H9 (cell line): ENCODE results near the gene IQGAP3. TPM values are rescaled to one million over a fixed set of nuclear protein-coding genes. Genes with fewer than 3 reads are reported as not detected.
A peak's percentile ranks its signal among the peaks of the same experiment; 100 is the strongest.

Experiments used
- DNase-seq: peaks from one replicate; pipeline ENCODE4 v3.0.0-alpha.2; 2017
- H2AFZ ChIP-seq: one replicate; pipeline ENCODE4 v1.6.1; 2013; ENCODE audit warnings: mild to moderate bottlenecking, low read length, control low read depth, moderate library complexity
- H2AK5ac ChIP-seq: 2 replicates; pipeline ENCODE4 v1.6.1; 2013; ENCODE audit warnings: low read length, control low read depth, mixed read lengths; ENCODE audit not compliant: insufficient read length
- H2BK120ac ChIP-seq: one replicate; pipeline ENCODE4 v1.6.1; 2013; ENCODE audit warnings: low read depth, mild to moderate bottlenecking, low read length, control low read depth, inconsistent platforms; ENCODE audit not compliant: poor library complexity, severe bottlenecking
- H2BK12ac ChIP-seq: 2 replicates; pipeline ENCODE4 v1.6.1; 2013; ENCODE audit warnings: low read length, control low read depth, mixed read lengths, low read depth; ENCODE audit not compliant: insufficient read length
- H2BK15ac ChIP-seq: 2 replicates; pipeline ENCODE4 v1.6.1; 2013; ENCODE audit warnings: low read depth, low read length, control low read depth
- H2BK20ac ChIP-seq: one replicate; pipeline ENCODE4 v1.6.1; 2013; ENCODE audit warnings: low read depth, mild to moderate bottlenecking, low read length, control low read depth, inconsistent platforms; ENCODE audit not compliant: poor library complexity, severe bottlenecking
- H2BK5ac ChIP-seq: 2 replicates; pipeline ENCODE4 v1.6.1; 2013; ENCODE audit warnings: low read length, control low read depth, mixed read lengths; ENCODE audit not compliant: insufficient read length
- H3K14ac ChIP-seq: 2 replicates; pipeline ENCODE4 v1.6.1; 2013; ENCODE audit warnings: low read length, control low read depth; ENCODE audit not compliant: insufficient read depth
- H3K18ac ChIP-seq: 2 replicates; pipeline ENCODE4 v1.6.1; 2013; ENCODE audit warnings: low read depth, mild to moderate bottlenecking, mixed read lengths, low read length, control low read depth; ENCODE audit not compliant: insufficient read length
- H3K23ac ChIP-seq: 2 replicates; pipeline ENCODE4 v1.6.1; 2013; ENCODE audit warnings: low read length, control low read depth, mixed read lengths, low read depth; ENCODE audit not compliant: insufficient read length
- H3K23me2 ChIP-seq: 2 replicates; pipeline ENCODE4 v1.6.1; 2013; ENCODE audit warnings: low read depth, mild to moderate bottlenecking, mixed read lengths, low read length, control low read depth; ENCODE audit not compliant: insufficient read length, poor library complexity, severe bottlenecking
- H3K27ac ChIP-seq: 2 replicates; pipeline ENCODE4 v1.5.1; 2013; ENCODE audit warnings: low read length, control low read depth, mixed read lengths, low read depth; ENCODE audit not compliant: insufficient read length
- H3K27me3 ChIP-seq: 2 replicates; pipeline ENCODE4 v1.6.1; 2013; ENCODE audit warnings: low read length, control low read depth, inconsistent platforms; ENCODE audit not compliant: insufficient read depth
- H3K4ac ChIP-seq: 2 replicates; pipeline ENCODE4 v1.6.1; 2013; ENCODE audit warnings: low read depth, mild to moderate bottlenecking, control low read depth, inconsistent platforms, low read length, moderate library complexity
- H3K4me1 ChIP-seq: 2 replicates; pipeline ENCODE4 v1.6.1; 2013; ENCODE audit warnings: low read length, control low read depth, inconsistent platforms; ENCODE audit not compliant: insufficient read depth
- H3K4me2 ChIP-seq: 2 replicates; pipeline ENCODE4 v1.6.1; 2013; ENCODE audit warnings: low read length, control low read depth, mixed read lengths; ENCODE audit not compliant: insufficient read length, insufficient read depth
- H3K56ac ChIP-seq: 2 replicates; pipeline ENCODE4 v1.6.1; 2013; ENCODE audit warnings: low read depth, mild to moderate bottlenecking, mixed read lengths, low read length, control low read depth; ENCODE audit not compliant: insufficient read length
- H3K79me1 ChIP-seq: 2 replicates; pipeline ENCODE4 v1.6.1; 2013; ENCODE audit warnings: low read depth, mild to moderate bottlenecking, moderate library complexity, low read length, control low read depth, inconsistent platforms; ENCODE audit not compliant: insufficient read depth, poor library complexity, severe bottlenecking
- H3K79me2 ChIP-seq: 2 replicates; pipeline ENCODE4 v1.6.1; 2013; ENCODE audit warnings: low read length, control low read depth, inconsistent platforms; ENCODE audit not compliant: insufficient read depth
- H3K9ac ChIP-seq: 2 replicates; pipeline ENCODE4 v1.6.1; 2013; ENCODE audit warnings: low read length, control low read depth, mixed read lengths; ENCODE audit not compliant: insufficient read length; ENCODE audit errors: extremely low read depth
- H3K9me3 ChIP-seq: one replicate; pipeline ENCODE4 v1.6.1; 2013; ENCODE audit warnings: low read depth, low read length, inconsistent platforms; ENCODE audit not compliant: control insufficient read depth
- H3T11ph ChIP-seq: one replicate; pipeline ENCODE4 v1.6.1; 2013; ENCODE audit warnings: mild to moderate bottlenecking, low read length, control low read depth, inconsistent platforms
- H4K20me1 ChIP-seq: one replicate; pipeline ENCODE4 v1.6.1; 2013; ENCODE audit not compliant: control insufficient read depth, insufficient read length, insufficient read depth
- H4K5ac ChIP-seq: 2 replicates; pipeline ENCODE4 v1.6.1; 2013; ENCODE audit warnings: low read depth, mild to moderate bottlenecking, mixed read lengths, low read length, control low read depth; ENCODE audit not compliant: insufficient read length
- H4K8ac ChIP-seq: replicated peaks from 2 replicates; pipeline ENCODE4 v1.6.1; 2013; ENCODE audit warnings: low read length, control low read depth, mixed read lengths, low read depth; ENCODE audit not compliant: insufficient read length
- H4K91ac ChIP-seq: 2 replicates; pipeline ENCODE4 v1.6.1; 2013; ENCODE audit warnings: low read depth, mild to moderate bottlenecking, moderate library complexity, mixed read lengths, low read length, control low read depth; ENCODE audit not compliant: insufficient read length
- H3K27ac Mint-ChIP-seq, 3 experiments: 2 replicates in 2 of 3; 3 replicates in 1 of 3; pipeline ENCODE4 v1.8.0; 2020 to 2021; ENCODE audit warnings: mixed read lengths in 3 of 3, mild to moderate bottlenecking in 1 of 3, moderate library complexity in 1 of 3
- H3K27me3 Mint-ChIP-seq: 2 replicates; pipeline ENCODE4 v1.8.0; 2021; ENCODE audit warnings: low read depth, mild to moderate bottlenecking, moderate library complexity, mixed read lengths
- H3K36me3 Mint-ChIP-seq, 3 experiments: 2 replicates in 2 of 3; 3 replicates in 1 of 3; pipeline ENCODE4 v1.8.0; 2020 to 2021; ENCODE audit warnings: low read depth in 3 of 3, mixed read lengths in 3 of 3; ENCODE audit not compliant: insufficient read depth in 1 of 3
- H3K4me1 Mint-ChIP-seq, 2 experiments: 2 replicates each; pipeline ENCODE4 v1.8.0; 2020; ENCODE audit warnings: mixed read lengths in 2 of 2
- H3K4me3 Mint-ChIP-seq, 2 experiments: 2 replicates in 1 of 2; 3 replicates in 1 of 2; pipeline ENCODE4 v1.8.0; 2020 to 2021; ENCODE audit warnings: mild to moderate bottlenecking in 2 of 2, mixed read lengths in 2 of 2, moderate library complexity in 1 of 2
- H3K9me3 Mint-ChIP-seq, 2 experiments: 2 replicates in 1 of 2; 3 replicates in 1 of 2; pipeline ENCODE4 v1.8.0; 2020; ENCODE audit warnings: mild to moderate bottlenecking in 2 of 2, mixed read lengths in 2 of 2, moderate library complexity in 1 of 2
- CTCF ChIP-seq: fragments of 200-600 bp; sonication (generic); conservative IDR thresholded peaks from 3 replicates; pipeline ENCODE4 v1.8.0; 2021; ENCODE audit warnings: antibody characterized with exemption, mild to moderate bottlenecking
- WGBS: extraction: QIAGEN DNeasy Blood & Tissue Kit; methylation state at CpG from one replicate; pipeline ENCODE4 v1.1.7; 2013; ENCODE audit warnings: missing lambda C conversion rate, low lambda C conversion rate, mixed read lengths; ENCODE audit not compliant: insufficient read length; ENCODE audit errors: extremely low coverage; 5-methylcytosine and 5-hydroxymethylcytosine counted together
- total RNA-seq: library from RNA; stranded (reverse); gene quantifications from 2 replicates; pipeline ENCODE4 v1.2.1, GENCODE V29; 2021

The IQGAP3 gene
- total RNA-seq, 1 experiment from 2014 or later: 24.5 TPM

- Histone ChIP-seq H3K79me1 (no peaks in the 10 kb centered on the region), H3K9ac (peak overlapping the region; percentile 60)
These were observed 18.7 kb upstream of the IQGAP3 start for GRCh38 chr1:156591181-156591431.

More at GRCh38 chr1:156591181-156591431, 18.7 kb upstream of the IQGAP3 start:
- WGBS: no CpG with 5 or more reads among the region's 6 CpGs
- Histone ChIP-seq H2BK5ac (no peak overlapping the region), H3K27me3 (no peaks in the 10 kb centered on the region), H3K4me2 (peak overlapping the region; percentile 74), H4K8ac (no peak overlapping the region), H4K20me1 (peaks cover 2% of the 10 kb centered on the region), H2BK120ac (no peak overlapping the region), H2BK20ac (no peak overlapping the region), H2BK12ac (no peak overlapping the region), H3T11ph (no peak overlapping the region), H3K4ac (no peak overlapping the region), H2BK15ac (no peak overlapping the region), H3K79me2 (no peaks in the 10 kb centered on the region), H2AK5ac (no peak overlapping the region), H4K5ac (no peak overlapping the region), H3K4me1 (no peaks in the 10 kb centered on the region), H3K27ac (peak overlapping the region; percentile 20), H3K9me3 (no peaks in the 10 kb centered on the region), H3K23me2 (peaks cover 3% of the 10 kb centered on the region), H3K14ac (no peak overlapping the region), H2AFZ (no peak overlapping the region), H3K23ac (no peak overlapping the region), H3K18ac (no peak overlapping the region), H4K91ac (no peak overlapping the region), H3K56ac (no peak overlapping the region)
- Mint-ChIP-seq H3K4me1 (peaks cover 16 to 17% of the 10 kb centered on the region in 2 experiments), H3K27ac (peak overlapping the region; percentile 80 to 95 (median 94); a peak in 6 of 7 replicates), H3K36me3 (peaks cover 15 to 38% (median 28%) of the 10 kb centered on the region in 3 experiments; a peak in 6 of 7 replicates), H3K9me3 (no peaks in the 10 kb centered on the region), H3K4me3 (peak overlapping the region; percentile 79 to 88), H3K27me3 (no peaks in the 10 kb centered on the region)
- TF ChIP-seq CTCF: no peak
- DNase-seq: no peak
